ENCODE results near the gene UBE2E2. TPM values are rescaled to one million over a fixed set of nuclear protein-coding genes. Genes with fewer than 3 reads are reported as not detected.

Gene UBE2E2
- total RNA-seq (10 to 100 TPM; 25.5 to 84.9 (median 38.5) TPM), polyA plus RNA-seq (10 to 100 TPM; 25.5 to 40.1 TPM)
- long read RNA-seq, donor 1, partial matches to known transcripts = 2 of 7 reads
- long read RNA-seq, donor 1, other reads (novel, unspliced or antisense) = 5 of 7 reads
- long read RNA-seq, donor 2, partial matches to known transcripts = 103 of 109 reads
- long read RNA-seq, donor 2, other reads (novel, unspliced or antisense) = 5 of 109 reads
- long read RNA-seq, donor 3, partial matches to known transcripts = 2 of 5 reads
- long read RNA-seq, donor 3, other reads (novel, unspliced or antisense) = 2 of 5 reads

GRCh38 chr3:23202921-23203707 lies at the start of gene UBE2E2:
Gene UBE2E2, plus strand, starts transcription at chr3:23203327.
- Histone ChIP-seq H3K36me3 (no peaks in the 10 kb centered on the region), H3K27ac (peak within 1 kb of the TSS; percentile 79 to 81), H3K4me1 (ENCODE audit: insufficient read depth) (peaks cover 2% of the 10 kb centered on the region), H3K4me3 (peak within 1 kb of the TSS; percentile 74), H3K9me3 (no peaks in the 10 kb centered on the region), H3K27me3 (no peaks in the 10 kb centered on the region)
- TF ChIP-seq POLR2A (IDR thresholded peaks at IDR 0.05) (peak; percentile 70), EP300 (IDR thresholded peaks at IDR 0.05) (no peak)
- 0 to 1% (median 1%) methylated on average over 33 to 94 of the region's 101 CpGs for WGBS, 3 donors
- peak; percentile 59 to 85 (median 74) for DNase-seq
- intact Hi-C loops (cut with DNase I) = no loop called here

GRCh38 chr3:23153436-23153835 lies 49.7 kb upstream of the UBE2E2 start:
- Histone ChIP-seq H3K27me3 (no peaks in the 10 kb centered on the region), H3K27ac (no peak overlapping the region), H3K4me1 (ENCODE audit: insufficient read depth) (no peaks in the 10 kb centered on the region), H3K9me3 (no peaks in the 10 kb centered on the region), H3K36me3 (no peaks in the 10 kb centered on the region), H3K4me3 (no peak overlapping the region)
- WGBS, 3 donors = 24 to 49% (median 43%) methylated on average over 1 of the region's 1 CpG
- DNase-seq = no peak
- TF ChIP-seq EP300 (IDR thresholded peaks at IDR 0.05) (no peak), POLR2A (IDR thresholded peaks at IDR 0.05) (no peak), CTCF (IDR thresholded peaks at IDR 0.05) (no peak)
- intact Hi-C loops (cut with DNase I) = loop anchor here in 1 of 4 donors (1.0 kb wide), 1 partner anchor 38 kb away; no protein-coding TSS in a partner anchor

- Histone ChIP-seq H3K27me3 (no peaks in the 10 kb centered on the region), H3K4me1 (ENCODE audit: insufficient read depth) (no peaks in the 10 kb centered on the region), H3K4me3 (no peak overlapping the region), H3K27ac (no peak overlapping the region), H3K9me3 (no peaks in the 10 kb centered on the region), H3K36me3 (no peaks in the 10 kb centered on the region)
- DNase-seq = no peak
- WGBS, 3 donors = 29 to 43% (median 30%) methylated on average over 3 of the region's 3 CpGs
- TF ChIP-seq EP300 (IDR thresholded peaks at IDR 0.05) (no peak), POLR2A (IDR thresholded peaks at IDR 0.05) (no peak), CTCF (IDR thresholded peaks at IDR 0.05) (no peak)
- intact Hi-C loops (cut with DNase I) = no loop called here
These were observed 45.8 kb upstream of the UBE2E2 start for GRCh38 chr3:23157331-23157730.

- no peaks in the 10 kb centered on the region for H3K27me3 ChIP-seq
- H3K36me3 ChIP-seq = no peaks in the 10 kb centered on the region
- no peaks in the 10 kb centered on the region for H3K4me1 ChIP-seq (ENCODE audit: insufficient read depth)
- H3K4me3 ChIP-seq = no peak overlapping the region
- TF ChIP-seq POLR2A (IDR thresholded peaks at IDR 0.05) = no peak
- 15 to 20% (median 20%) methylated on average over 2 of the region's 2 CpGs for WGBS, 3 donors
- no peaks in the 10 kb centered on the region for H3K9me3 ChIP-seq
- no peak overlapping the region for H3K27ac ChIP-seq
- DNase-seq = no peak
- intact Hi-C loops (cut with DNase I) = no loop called here
These were observed 43.2 kb upstream of the UBE2E2 start for GRCh38 chr3:23159929-23160328.

- TF ChIP-seq POLR2A (IDR thresholded peaks at IDR 0.05) (no peak), EP300 (IDR thresholded peaks at IDR 0.05) (no peak), CTCF (IDR thresholded peaks at IDR 0.05) (no peak)
- no peak for DNase-seq
- H3K4me1 ChIP-seq (ENCODE audit: insufficient read depth) = no peaks in the 10 kb centered on the region
- WGBS, 3 donors = 92 to 94% (median 93%) methylated on average over 2 of the region's 2 CpGs
- intact Hi-C loops (cut with DNase I) = no loop called here
- H3K36me3 ChIP-seq = no peaks in the 10 kb centered on the region
- H3K27ac ChIP-seq = no peak overlapping the region
- no peaks in the 10 kb centered on the region for H3K9me3 ChIP-seq
- no peaks in the 10 kb centered on the region for H3K27me3 ChIP-seq
- H3K4me3 ChIP-seq = no peak overlapping the region
These were observed 41.8 kb upstream of the UBE2E2 start for GRCh38 chr3:23161308-23161707.

Data from ovary (tissue), 10 donors.